HepG2 (cell line): ENCODE results near the gene JAGN1. TPM values are rescaled to one million over a fixed set of nuclear protein-coding genes. Genes with fewer than 3 reads are reported as not detected.

Source experiments
- HNRNPH1 ChIP-seq: fragments of 200-400 bp; formaldehyde crosslinking; optimal IDR thresholded peaks from 2 replicates; pipeline ENCODE3; 2017; ENCODE audit warnings: mild to moderate bottlenecking, low read depth, low read length
- HOXA3 ChIP-seq: sonication (generic); formaldehyde crosslinking; IDR thresholded peaks from 2 replicates; pipeline ENCODE4 v1.5.0; 2020; ENCODE audit warnings: missing genetic modification reagents
- HOXA9 ChIP-seq: sonication (generic); formaldehyde crosslinking; IDR thresholded peaks from 2 replicates; pipeline ENCODE4 v1.8.1; 2022; ENCODE audit warnings: missing genetic modification reagents, mild to moderate bottlenecking, moderate library complexity, borderline replicate concordance
- JDP2 ChIP-seq: sonication (generic); formaldehyde crosslinking; IDR thresholded peaks from 2 replicates; pipeline ENCODE4 v1.8.1; 2022; ENCODE audit warnings: missing genetic modification reagents, borderline replicate concordance
- KMT2A ChIP-seq: sonication (generic); formaldehyde crosslinking; IDR thresholded peaks from 2 replicates; pipeline ENCODE4 v1.4.0; 2020; ENCODE audit warnings: missing genetic modification reagents
- MAFF ChIP-seq: IDR thresholded peaks from 2 replicates; pipeline ENCODE4 v1.6.1; 2011; ENCODE audit warnings: low read depth, low read length, improper control_type of control experiment
- MTA3 ChIP-seq: sonication (generic); formaldehyde crosslinking; IDR thresholded peaks from 2 replicates; pipeline ENCODE4 v1.4.0; 2020; ENCODE audit warnings: missing genetic modification reagents
- NR2F6 ChIP-seq, 2 experiments: IDR thresholded peaks; 2 replicates each; pipeline ENCODE4 v1.6.1; 2016; ENCODE audit warnings: antibody characterized with exemption in 1 of 2, mild to moderate bottlenecking in 1 of 2
- NR3C1 ChIP-seq: sonication (generic); formaldehyde crosslinking; IDR thresholded peaks from 2 replicates; pipeline ENCODE4 v1.4.0; 2020; ENCODE audit warnings: missing genetic modification reagents
- RXRA ChIP-seq: sonication (generic); formaldehyde crosslinking; IDR thresholded peaks from 2 replicates; pipeline ENCODE4 v1.5.1; 2020; ENCODE audit warnings: missing genetic modification reagents
- ZIK1 ChIP-seq: sonication (generic); formaldehyde crosslinking; IDR thresholded peaks from 2 replicates; pipeline ENCODE4 v1.5.0; 2020; ENCODE audit warnings: mild to moderate bottlenecking, low read depth, missing genetic modification reagents, borderline replicate concordance
- ZMYM2 ChIP-seq: sonication (generic); formaldehyde crosslinking; IDR thresholded peaks from 2 replicates; pipeline ENCODE4 v1.8.0; 2022; ENCODE audit warnings: mild to moderate bottlenecking, missing genetic modification reagents
- ZNF10 ChIP-seq: sonication (generic); formaldehyde crosslinking; IDR thresholded peaks from 2 replicates; pipeline ENCODE4 v1.4.0; 2020; ENCODE audit warnings: mild to moderate bottlenecking, low read depth, missing genetic modification reagents, borderline replicate concordance
- ZNF224 ChIP-seq: sonication (generic); formaldehyde crosslinking; IDR thresholded peaks from 2 replicates; pipeline ENCODE4 v1.5.0; 2020; ENCODE audit warnings: mild to moderate bottlenecking, missing genetic modification reagents
- ZNF263 ChIP-seq: sonication (generic); formaldehyde crosslinking; IDR thresholded peaks from 2 replicates; pipeline ENCODE4 v1.4.0; 2020; ENCODE audit warnings: missing genetic modification reagents
- ZNF382 ChIP-seq: sonication (generic); formaldehyde crosslinking; IDR thresholded peaks from 2 replicates; pipeline ENCODE4 v1.5.0; 2020; ENCODE audit warnings: missing genetic modification reagents, mild to moderate bottlenecking, borderline replicate concordance
- ZNF441 ChIP-seq: sonication (generic); formaldehyde crosslinking; IDR thresholded peaks from 2 replicates; pipeline ENCODE4 v1.7.0; 2021; ENCODE audit warnings: missing genetic modification reagents, borderline replicate concordance
- polyA plus RNA-seq, 8 experiments: library from polyadenylated mRNA; depleted of rRNA in 3 of 8; stranded (reverse) in 7 of 8; unstranded in 1 of 8; fragments of >200 nt; fragmentation: Illumina TruSeq in 4 of 8; extraction: Trizol in 4 of 8; gene quantifications; 2 replicates each; pipeline versions ENCODE4 v1.2.1 to v1.2.3, GENCODE V29; 2011 to 2016; ENCODE audit warnings: low read depth in 4 of 8, missing spikeins in 1 of 8, mixed read lengths in 1 of 8; ENCODE audit not compliant: insufficient read depth in 1 of 8
- total RNA-seq, 5 experiments: library from RNA; depleted of rRNA; stranded (reverse); fragments of >200 nt; fragmentation: Illumina TruSeq; extraction: Trizol; gene quantifications; 2 replicates each; pipeline ENCODE4 v1.2.3, GENCODE V29; 2016; ENCODE audit warnings: low read depth in 1 of 5
- TF ChIP-seq, protein P1 (sequence below): sonication (generic); formaldehyde crosslinking; IDR thresholded peaks from 2 replicates; pipeline ENCODE4 v1.8.0; 2023; ENCODE audit warnings: mild to moderate bottlenecking, missing genetic modification reagents
- TF ChIP-seq, protein P2 (sequence below): IDR thresholded peaks from 2 replicates; pipeline ENCODE4 v1.6.1; 2016; ENCODE audit warnings: missing compliant biosample characterization, missing genetic modification reagents, borderline replicate concordance

JAGN1 gene
- total and polyA plus RNA-seq, 2 of the 13 experiments (the other 11 are each of a cell fraction or from before 2014, with no cell fraction given): 49.9 to 50.9 TPM

DNA sequence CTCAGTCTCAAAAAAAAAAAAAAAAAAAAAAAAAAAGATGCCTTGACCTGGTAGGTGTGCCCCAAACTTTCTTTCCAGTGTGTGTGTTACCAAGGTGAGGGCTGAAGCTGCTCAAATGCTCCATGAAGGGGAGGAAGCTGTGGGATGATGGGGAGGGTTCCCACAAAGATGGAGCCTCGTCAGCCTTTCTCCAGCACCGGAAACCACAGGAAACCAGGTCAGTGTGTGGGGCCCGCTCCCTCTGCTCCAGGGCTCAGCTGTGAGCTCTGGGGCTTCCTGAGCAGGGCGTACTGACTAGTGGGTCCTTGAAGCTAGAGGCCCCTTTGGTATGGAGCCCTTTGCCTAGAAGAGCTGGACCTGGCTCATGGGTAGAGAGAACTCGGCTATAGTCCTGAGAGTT lies 11.6 kb downstream of the JAGN1 start (continued):
- TF ChIP-seq, protein P1, sequence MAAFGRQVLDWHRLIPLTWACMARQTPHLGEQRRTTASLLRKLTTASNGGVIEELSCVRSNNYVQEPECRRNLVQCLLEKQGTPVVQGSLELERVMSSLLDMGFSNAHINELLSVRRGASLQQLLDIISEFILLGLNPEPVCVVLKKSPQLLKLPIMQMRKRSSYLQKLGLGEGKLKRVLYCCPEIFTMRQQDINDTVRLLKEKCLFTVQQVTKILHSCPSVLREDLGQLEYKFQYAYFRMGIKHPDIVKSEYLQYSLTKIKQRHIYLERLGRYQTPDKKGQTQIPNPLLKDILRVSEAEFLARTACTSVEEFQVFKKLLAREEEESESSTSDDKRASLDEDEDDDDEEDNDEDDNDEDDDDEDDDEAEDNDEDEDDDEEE (CRISPR knock-in tag): no peak
- no peak for TF ChIP-seq NR3C1 (CRISPR knock-in tag)
- no peak; the same call in 1 of the 2 replicates for TF ChIP-seq ZNF10
- no peak for TF ChIP-seq HOXA9 (CRISPR knock-in tag)
- TF ChIP-seq, protein P2, sequence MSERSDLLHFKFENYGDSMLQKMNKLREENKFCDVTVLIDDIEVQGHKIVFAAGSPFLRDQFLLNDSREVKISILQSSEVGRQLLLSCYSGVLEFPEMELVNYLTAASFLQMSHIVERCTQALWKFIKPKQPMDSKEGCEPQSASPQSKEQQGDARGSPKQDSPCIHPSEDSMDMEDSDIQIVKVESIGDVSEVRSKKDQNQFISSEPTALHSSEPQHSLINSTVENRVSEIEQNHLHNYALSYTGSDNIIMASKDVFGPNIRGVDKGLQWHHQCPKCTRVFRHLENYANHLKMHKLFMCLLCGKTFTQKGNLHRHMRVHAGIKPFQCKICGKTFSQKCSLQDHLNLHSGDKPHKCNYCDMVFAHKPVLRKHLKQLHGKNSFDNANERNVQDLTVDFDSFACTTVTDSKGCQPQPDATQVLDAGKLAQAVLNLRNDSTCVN (CRISPR knock-in tag): no peak
- TF ChIP-seq HOXA3 (CRISPR knock-in tag): peak; percentile 33; the same call in 1 of the 2 replicates
- no peak for TF ChIP-seq ZNF382 (CRISPR knock-in tag)
- no peak for TF ChIP-seq RXRA (CRISPR knock-in tag)
- no peak for TF ChIP-seq HNRNPH1
- TF ChIP-seq ZIK1 (CRISPR knock-in tag): peak; percentile 20; the same call in 1 of the 2 replicates
- TF ChIP-seq NR2F6 (IDR thresholded peaks at IDR 0.05): no peak
- TF ChIP-seq NR2F6 (CRISPR knock-in tag; IDR thresholded peaks at IDR 0.05): no peak
- no peak for TF ChIP-seq MAFF
- 0 out of 2 replicates have a peak, but pooled peaks have one; percentile 18 for TF ChIP-seq ZNF224 (CRISPR knock-in tag)
- TF ChIP-seq ZNF263 (CRISPR knock-in tag): peak; percentile 71
- no peak for TF ChIP-seq ZMYM2
- TF ChIP-seq JDP2 (CRISPR knock-in tag): no peak
- TF ChIP-seq KMT2A (CRISPR knock-in tag): 0 out of 2 replicates have a peak, but pooled peaks have one; percentile 5
- TF ChIP-seq ZNF441: 0 out of 2 replicates have a peak, but pooled peaks have one; percentile 26
- TF ChIP-seq MTA3 (CRISPR knock-in tag): no peak
